ENCODE data around the gene SLC6A3.

GRCh38 chr5:1474866-1475543, 29.8 kb upstream of the SLC6A3 start:
- TF ChIP-seq CTCF (conservative IDR thresholded peaks at IDR 0.05; ENCODE audit: low read length) (no peak), EZH2phosphoT487 (IDR thresholded peaks at IDR 0.05; ENCODE audit: borderline replicate concordance, low read depth, low read length) (no peak)

All from OCI-LY7 (cell line).